ENCODE results near the gene SAPCD1.
"Not testable (repeated sequence)": the region's sequence is repeated elsewhere in the genome, so short reads cannot be mapped to it uniquely, and the experiment has no call there.

The SAPCD1 gene

DNA sequence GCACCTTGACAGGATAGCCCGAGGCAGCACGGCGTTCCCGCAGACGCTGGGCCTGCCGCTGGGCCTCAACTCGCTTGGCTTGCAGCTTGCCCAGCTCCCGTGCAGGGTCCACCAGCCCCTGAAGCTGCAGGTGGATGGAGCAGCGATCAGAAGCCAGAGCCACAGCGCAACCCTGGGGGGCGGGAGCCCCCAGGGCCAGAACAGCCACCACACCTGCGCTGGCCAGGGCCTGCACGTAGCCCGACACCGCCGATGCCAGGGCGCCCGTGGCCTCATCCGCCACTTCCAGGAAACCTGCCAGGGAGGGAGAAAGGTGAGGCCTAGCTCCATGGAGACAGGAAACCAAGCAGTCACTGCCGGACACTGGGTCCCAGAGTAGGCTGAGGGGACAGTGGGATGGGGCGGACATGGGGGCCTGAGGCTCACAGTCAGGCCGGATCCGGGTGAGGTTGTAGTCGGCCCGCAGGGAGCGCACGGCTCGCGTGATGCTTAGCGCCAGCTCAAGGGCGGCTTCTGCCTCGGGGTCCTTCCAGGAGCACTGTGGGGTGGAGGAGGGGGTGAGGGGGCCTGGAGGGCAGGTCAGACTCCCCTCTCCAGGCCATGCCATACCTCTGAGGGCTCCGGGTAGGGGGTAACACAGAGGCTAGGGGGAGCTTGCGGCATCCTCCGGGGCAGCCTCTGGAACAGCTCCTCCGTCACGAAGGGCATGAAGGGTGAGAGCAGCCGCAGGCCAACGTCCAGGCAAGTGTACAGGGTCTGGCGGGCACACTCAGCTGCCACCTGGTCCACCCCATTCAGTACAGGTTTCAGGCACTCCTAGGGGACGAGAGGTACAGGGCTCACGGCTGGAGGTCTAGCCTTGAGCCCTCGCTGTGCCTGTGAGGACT, 16.8 kb downstream of the SAPCD1 start:
- no peak for DNase-seq

- DNase-seq: no peak
Observed at GRCh38 chr6:31779908-31780307, 17.5 kb downstream of the SAPCD1 start.

- no peak for DNase-seq
Observed at GRCh38 chr6:31780507-31781243, 18.2 kb downstream of the SAPCD1 start.

GRCh38 chr6:31781244-31782125, 19.0 kb downstream of the SAPCD1 start:
- no peak for DNase-seq

DNA sequence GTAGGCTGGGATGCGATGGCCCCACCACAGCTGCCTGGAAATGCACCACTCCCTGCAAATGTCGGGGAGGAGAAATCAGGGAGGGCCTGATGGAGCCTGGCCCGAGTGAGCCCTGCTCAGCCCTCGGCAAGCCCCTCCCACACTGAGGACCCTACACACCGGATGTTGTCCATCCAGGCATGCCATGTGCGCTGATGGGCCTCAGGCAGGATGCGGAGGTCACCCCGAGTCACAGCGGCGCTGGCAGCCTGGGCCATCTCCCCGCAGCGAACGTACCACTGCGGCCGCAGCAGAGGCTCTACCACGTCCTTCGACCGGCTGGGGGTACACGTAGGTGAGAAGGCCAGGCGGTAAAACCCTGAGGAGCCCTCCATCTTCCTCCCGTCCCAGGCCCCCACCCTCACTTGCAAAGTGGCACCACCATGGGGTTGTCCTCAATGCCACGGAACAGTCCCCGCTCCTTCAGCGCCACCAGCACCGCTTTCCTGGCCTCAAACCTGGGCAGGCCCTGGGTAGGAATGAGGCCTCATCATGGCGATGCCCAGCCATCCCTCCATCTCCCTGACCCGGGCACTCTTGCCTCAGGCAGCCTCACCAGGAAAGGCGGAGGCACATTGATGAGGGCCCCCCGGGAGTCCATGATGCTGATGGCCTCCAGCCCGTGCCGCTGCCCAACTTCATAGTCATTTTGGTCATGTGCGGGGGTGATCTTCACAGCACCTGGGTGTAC, 19.8 kb downstream of the SAPCD1 start:
- DNase-seq: no peak

DNA sequence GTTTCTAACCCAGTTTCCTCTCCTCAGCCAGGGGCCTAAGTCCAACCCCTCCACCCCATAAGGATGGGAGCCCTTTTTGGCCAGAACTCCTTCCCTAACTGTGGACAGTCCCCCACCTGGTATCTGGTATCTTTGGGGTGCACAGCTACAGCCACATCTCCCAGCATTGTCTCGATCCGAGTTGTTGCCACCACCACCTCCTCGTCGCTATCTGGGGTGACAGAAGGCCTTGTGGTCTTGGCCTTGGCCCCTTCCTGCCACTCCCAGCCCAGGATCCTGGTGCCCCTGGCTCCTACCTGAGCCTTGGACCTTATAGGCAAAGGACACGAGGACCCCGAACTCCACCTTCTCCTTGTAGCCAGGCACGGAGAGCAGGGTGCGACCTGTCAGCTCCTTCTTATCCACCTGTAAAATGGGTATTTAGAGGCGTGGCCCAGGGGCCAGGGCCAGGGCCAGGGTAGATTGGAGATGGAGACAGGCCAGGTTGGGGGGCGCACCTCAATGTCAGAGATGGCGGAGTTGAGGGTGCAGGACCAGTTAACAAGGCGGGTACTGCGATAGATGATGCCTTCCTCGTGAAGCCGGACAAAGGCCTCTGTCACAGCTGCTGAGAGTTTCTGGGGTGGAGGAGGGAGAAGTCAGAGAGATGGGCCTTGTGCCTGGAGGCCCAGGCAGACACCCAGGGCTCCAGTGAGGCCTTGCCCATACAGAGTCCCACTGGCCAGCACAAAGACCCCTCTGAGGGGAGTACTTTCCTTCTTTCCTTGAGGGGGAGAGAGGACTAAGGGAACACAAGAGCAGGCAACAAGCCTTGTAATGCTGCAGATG, 21.9 kb downstream of the SAPCD1 start:
- no peak for DNase-seq

GRCh38 chr6:31785475-31785874, 23.0 kb downstream of the SAPCD1 start:
- DNase-seq: no peak

GRCh38 chr6:31791324-31792089, 29.1 kb downstream of the SAPCD1 start:
- peak; percentile 55 for DNase-seq

GRCh38 chr6:31792090-31792374, 29.6 kb downstream of the SAPCD1 start:
- DNase-seq: no peak

DNA sequence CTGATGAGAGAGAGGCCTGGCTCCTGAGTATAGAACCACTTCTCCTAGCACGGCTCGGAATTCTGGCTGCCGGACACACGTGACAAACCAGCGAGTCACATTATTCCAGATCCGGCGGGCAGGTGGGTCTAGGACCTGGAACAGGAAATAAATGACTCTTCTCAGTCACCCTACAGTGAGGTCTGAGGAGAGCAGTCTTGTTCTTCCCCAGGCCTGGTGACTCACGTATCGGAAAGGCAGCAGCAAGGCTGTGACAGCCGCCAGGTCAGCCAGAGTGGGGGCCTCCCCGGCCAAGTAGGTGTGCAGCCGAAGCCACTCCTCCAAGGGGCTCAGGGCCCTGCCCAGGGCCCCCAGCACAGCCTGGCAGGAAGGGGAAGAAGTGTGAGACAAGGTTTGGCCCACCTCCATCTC, 30.3 kb downstream of the SAPCD1 start:
- DNase-seq: peak; percentile 53

DNA sequence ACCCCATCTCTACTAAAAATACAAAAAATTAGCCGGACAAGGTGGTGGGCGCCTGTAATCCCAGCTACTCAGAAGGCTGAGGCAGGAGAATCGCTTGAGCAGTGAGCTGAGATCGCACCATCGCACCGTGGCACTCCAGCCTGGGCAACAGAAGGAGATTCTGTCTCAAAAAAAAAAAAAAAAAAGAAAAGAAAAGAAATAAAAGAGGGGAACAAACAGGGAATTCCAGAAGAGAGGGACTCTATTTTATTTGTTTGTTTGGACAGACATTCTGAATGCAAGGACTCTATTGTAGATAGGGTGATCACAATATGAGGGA, 31.4 kb downstream of the SAPCD1 start:
- DNase-seq: not testable (repeated sequence)

DNA sequence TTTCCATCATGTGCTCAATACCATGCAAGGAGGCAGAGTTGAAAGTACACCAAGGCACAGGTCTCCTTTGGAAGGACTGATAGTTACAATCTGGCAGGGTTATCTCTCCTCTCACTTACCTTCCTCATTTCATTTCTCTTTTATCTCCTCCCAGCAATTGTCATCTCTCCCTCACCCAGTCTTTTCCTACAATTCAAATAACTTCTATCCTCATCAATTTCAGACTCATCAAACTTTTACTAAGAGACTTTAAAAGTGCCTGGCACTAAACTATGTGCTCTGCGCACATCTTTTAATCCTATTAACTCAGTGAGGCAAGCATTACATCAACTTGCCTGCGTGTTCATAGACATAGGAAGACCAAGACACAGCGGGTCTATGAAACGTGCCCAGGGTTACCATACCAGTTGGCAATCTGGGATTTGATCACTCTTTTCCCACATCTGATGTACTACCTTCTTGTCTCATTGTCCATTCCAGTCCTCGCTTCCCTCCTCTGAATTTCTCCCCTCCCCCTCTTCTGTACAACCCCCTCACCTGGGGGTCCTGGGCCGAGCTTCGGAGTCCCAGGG, 31.9 kb downstream of the SAPCD1 start:
- peak; percentile 44 for DNase-seq

DNA sequence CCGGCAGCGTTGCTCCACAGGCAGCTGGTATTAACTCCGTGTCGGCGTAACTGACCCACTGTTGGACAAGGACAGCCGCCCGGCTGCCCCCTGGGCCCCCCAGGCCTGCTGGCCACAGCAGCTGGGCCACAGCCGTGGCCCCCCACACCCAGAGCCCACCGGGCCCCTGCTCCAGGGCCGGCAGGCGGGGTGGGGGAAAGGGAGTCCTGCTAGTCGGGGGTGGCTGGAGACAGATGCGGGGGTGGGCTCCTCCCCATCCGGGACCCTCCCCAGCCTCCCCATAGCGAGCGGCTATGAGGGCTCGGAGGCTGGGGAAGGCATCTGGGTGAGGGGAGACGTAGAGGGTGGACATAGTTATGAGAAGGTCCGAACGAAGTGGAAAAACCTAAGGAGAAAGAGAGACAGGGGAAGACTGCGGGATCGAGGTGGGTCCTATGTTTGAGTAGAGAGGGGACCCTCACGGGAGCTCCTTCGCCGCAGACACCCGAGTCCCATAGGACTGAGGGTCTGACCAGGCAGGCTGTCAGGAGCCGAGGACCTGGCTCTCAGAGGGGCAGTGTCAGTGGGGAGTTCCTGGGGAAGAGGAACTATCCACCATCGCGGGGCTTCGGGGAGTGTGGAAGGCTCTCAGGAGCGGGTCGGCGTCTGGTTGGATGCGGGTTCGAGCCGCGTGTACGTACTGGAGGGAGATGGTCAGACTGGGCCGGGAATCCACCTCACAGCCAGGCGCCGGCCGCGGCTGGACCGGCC, 32.6 kb downstream of the SAPCD1 start:
- DNase-seq: no peak

GRCh38 chr6:31795616-31796298, 33.3 kb downstream of the SAPCD1 start, which contains the start of gene VARS1:
Gene VARS1 (minus strand): TSS chr6:31795752. CDS start chr6:31795217, 535 bp downstream.
- peak; percentile 89 for DNase-seq

DNA sequence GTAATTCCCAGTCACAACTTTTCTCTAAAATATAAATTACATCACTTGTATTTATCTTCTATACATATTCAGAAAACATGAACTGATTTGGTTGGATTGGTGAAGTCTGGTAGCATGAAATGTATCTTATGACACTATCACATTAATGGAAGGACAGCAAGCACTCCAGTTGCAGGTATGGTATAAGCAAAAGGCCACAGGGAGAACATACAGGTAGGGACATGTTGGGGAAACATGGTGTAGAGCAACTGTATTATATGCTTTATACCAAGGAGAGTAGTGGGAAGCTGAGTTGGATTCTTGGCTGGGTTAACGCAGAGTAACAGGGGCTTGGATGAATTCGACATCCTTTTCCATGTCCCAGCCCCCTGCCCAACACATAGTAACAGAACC, 34.5 kb downstream of the SAPCD1 start:
- DNase-seq: no peak

- DNase-seq: no peak
Observed at GRCh38 chr6:31797588-31797987, 35.1 kb downstream of the SAPCD1 start.

DNA sequence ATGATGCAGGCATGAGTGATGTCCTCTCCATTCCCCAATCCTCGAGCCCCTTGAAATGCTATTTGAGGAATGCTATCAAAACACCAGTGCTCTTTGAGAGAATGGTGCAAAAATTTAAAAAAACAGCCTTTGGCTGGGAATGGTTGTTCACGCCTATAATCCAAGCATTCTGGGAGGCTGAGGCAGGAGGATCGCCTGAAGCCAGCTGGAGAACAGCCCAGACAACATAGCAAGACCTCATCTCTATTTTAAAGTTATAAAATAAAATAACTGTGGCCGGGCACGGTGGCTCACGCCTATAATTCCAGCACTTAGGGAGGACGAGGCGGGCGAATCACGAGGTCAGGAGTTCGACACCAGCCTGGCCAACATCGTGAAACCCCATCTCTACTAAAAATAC, 37.3 kb downstream of the SAPCD1 start:
- DNase-seq: peak; percentile 28

GRCh38 chr6:31801031-31801927, 38.8 kb downstream of the SAPCD1 start:
- DNase-seq: not testable (repeated sequence)

Measured in fibroblast of skin of right biceps (primary cell).